ENCODE measurements around the gene NBPF9.
"Not testable (repeated sequence)": the region's sequence is repeated elsewhere in the genome, so short reads cannot be mapped to it uniquely, and the experiment has no call there.

Gene NBPF9

DNA sequence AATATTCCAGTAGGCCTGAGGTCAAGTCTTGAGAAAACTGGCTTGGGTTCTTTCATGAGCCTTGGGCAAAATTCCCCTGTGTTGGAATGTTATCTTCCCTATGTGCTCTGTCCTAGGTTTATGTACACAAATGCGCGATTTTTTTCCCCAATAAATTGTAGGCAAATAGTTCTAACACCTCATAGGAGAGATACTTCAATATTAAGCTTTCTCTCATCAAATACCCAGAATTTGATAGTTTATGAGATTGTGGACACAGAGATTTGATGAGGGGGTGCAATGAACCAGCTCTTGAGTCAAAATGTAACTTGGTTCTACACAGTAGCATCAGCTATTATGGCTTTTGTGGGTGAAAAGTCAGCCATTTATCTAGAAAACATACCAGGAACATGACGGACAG lies 38.7 kb downstream of the NBPF9 start:
- not testable (repeated sequence) for H3K9ac ChIP-seq (ENCODE audit: insufficient read length); H3K27ac ChIP-seq; DNase-seq (ENCODE audit: low read depth, low spot score); H3K9me3 ChIP-seq (ENCODE audit: low read depth, low read length); H3K36me3 ChIP-seq (ENCODE audit: insufficient read depth, low read length); H3K4me3 ChIP-seq

DNA sequence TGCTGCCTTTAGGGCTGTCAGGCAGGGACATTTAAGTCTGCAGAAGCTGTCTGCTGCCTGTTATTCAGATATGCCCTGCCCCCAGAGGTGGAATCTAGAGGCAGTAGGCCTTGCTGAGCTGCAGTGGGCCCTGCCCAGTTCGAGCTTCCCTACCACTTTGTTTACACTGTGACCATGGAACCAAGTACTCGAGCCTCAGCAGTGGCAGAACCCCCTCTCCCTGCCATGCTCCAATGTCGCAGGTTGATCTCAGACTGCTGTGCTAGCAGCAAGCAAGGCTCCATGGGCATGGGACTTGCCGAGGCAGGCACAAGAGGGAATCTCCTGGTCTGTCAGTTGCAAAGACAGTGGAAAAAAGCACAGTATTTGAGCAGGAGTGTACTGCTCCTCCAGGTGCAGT lies 60.3 kb downstream of the NBPF9 start:
- H3K9ac ChIP-seq (ENCODE audit: insufficient read length); H3K9me3 ChIP-seq (ENCODE audit: low read depth, low read length); DNase-seq (ENCODE audit: low read depth, low spot score); H3K36me3 ChIP-seq (ENCODE audit: insufficient read depth, low read length); H3K4me3 ChIP-seq; H3K27ac ChIP-seq: not testable (repeated sequence)

DNA sequence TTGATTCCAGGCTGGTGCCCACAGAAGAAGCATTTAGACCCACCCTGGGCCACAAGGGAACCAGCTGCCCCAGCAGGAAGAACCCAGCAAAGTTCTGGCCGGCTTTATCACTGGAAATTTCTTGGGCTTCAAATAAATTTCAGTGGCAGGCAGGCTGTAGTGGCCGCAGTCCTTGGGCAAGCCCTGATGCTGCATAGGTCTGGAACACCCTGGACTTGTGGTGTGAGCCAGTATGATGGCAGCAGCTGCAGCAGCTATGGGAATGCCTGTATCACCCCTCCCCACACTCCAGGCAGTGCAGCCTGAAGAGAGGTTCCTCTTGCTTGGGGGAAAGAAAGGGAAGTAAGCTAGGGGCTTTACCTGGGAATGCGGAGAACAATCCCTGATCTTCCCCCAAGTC lies 69.4 kb downstream of the NBPF9 start:
- not testable (repeated sequence) for H3K27ac ChIP-seq; H3K36me3 ChIP-seq (ENCODE audit: insufficient read depth, low read length); H3K4me3 ChIP-seq; DNase-seq (ENCODE audit: low read depth, low spot score); H3K9ac ChIP-seq (ENCODE audit: insufficient read length); H3K9me3 ChIP-seq (ENCODE audit: low read depth, low read length)

DNA sequence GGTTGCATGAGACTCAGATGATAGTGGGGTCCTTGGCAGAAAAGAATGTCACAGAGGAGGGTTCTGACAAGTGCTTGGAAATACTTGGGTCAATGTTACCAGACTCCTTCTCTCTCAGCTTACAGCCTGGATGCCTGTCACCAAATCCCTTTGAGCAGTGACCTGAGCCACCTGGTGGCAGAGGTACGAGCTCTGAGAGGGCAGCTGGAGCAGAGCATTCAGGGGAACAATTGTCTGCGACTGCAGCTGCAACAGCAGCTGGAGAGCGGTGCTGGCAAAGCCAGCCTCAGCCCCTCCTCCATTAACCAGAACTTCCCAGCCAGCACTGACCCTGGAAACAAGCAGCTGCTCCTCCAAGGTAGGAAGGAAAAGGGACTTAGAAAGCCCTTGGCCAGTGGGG lies 79.0 kb downstream of the NBPF9 start:
- not testable (repeated sequence) for DNase-seq (ENCODE audit: low read depth, low spot score); H3K27ac ChIP-seq; H3K9me3 ChIP-seq (ENCODE audit: low read depth, low read length); H3K9ac ChIP-seq (ENCODE audit: insufficient read length); H3K4me3 ChIP-seq; H3K36me3 ChIP-seq (ENCODE audit: insufficient read depth, low read length)

DNA sequence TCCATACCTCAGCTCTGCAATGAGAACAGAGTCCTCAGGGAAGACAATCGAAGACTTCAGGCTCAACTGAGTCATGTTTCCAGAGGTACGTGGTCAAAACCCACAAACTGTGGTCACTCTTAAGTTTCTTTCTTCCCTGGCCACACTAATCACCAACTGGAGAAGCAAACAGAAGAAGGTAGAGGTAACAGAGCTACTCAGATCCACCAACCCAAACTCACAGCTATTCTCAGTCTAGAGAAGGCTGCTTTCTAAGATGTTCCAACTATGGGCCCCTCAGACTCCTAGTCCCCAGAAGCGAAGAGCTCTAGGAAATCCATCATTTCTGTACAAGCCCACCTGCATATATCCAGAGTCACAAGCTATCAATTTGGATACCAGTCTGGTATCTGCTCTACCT lies 84.8 kb downstream of the NBPF9 start:
- H3K9ac ChIP-seq (ENCODE audit: insufficient read length); H3K36me3 ChIP-seq (ENCODE audit: insufficient read depth, low read length); H3K27ac ChIP-seq; H3K4me3 ChIP-seq; H3K9me3 ChIP-seq (ENCODE audit: low read depth, low read length); DNase-seq (ENCODE audit: low read depth, low spot score): not testable (repeated sequence)

DNA sequence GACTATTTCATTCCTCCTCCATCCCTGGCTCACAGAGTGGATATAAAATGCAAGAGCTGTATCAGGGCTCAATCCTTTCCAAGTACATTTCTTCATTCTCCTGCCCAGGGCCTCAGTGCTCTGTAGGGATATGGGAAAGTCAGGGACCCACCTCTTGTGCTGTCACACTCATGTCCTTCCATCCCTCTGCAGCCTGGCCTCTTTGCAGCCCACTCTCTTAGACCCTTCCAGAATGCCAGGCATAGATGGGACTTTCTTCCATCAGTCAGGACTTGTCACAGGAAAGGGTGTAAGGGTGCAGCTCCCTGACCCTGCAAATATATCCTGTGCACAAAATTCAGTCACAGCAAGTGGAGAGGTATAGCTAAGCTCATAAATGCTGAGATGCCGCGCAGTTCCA lies 86.7 kb downstream of the NBPF9 start:
- not testable (repeated sequence) for H3K9me3 ChIP-seq (ENCODE audit: low read depth, low read length); H3K4me3 ChIP-seq; H3K27ac ChIP-seq; H3K36me3 ChIP-seq (ENCODE audit: insufficient read depth, low read length); H3K9ac ChIP-seq (ENCODE audit: insufficient read length); DNase-seq (ENCODE audit: low read depth, low spot score)

DNA sequence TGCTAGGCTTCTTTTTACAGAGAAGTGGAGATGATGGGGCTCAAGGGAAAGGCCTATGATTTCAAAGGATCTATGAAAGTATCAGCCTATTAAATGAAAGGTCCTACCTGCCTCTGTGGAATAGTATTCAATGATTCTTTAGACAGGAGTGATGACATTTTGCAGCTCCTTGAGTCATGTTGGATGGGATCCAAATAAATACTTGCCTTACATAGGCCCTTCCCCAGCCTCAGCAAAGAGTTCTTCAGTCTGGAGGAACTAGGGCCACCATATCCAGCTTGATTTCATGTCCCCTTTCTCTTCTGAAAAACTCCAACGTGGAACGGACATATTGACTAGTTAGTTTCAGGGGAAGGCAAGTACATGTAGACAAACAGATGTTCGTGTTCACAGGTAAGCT lies 87.8 kb downstream of the NBPF9 start:
- H3K4me3 ChIP-seq; H3K27ac ChIP-seq; H3K36me3 ChIP-seq (ENCODE audit: insufficient read depth, low read length); H3K9me3 ChIP-seq (ENCODE audit: low read depth, low read length); H3K9ac ChIP-seq (ENCODE audit: insufficient read length); DNase-seq (ENCODE audit: low read depth, low spot score): not testable (repeated sequence)

DNA sequence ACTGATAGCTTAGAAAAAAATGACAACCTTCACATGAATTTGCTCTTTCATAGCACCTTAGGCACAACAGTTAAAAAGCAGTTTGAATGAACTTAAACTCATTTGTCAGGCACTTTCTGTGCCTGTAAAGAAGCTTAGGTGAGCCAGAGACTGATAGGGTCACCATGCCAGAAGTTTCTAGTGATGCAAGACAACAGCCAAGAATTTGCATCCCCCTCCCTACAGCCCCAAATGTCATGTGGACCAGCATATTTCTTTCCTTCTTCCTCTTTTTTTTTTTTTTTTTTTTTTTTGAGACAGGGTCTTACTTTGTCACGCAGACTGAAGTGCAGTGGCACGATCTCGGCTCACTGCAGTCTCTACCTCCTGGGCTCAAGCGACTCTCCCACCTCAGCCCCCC lies 89.8 kb downstream of the NBPF9 start:
- not testable (repeated sequence) for DNase-seq (ENCODE audit: low read depth, low spot score); H3K27ac ChIP-seq; H3K9me3 ChIP-seq (ENCODE audit: low read depth, low read length); H3K36me3 ChIP-seq (ENCODE audit: insufficient read depth, low read length); H3K4me3 ChIP-seq; H3K9ac ChIP-seq (ENCODE audit: insufficient read length)

DNA sequence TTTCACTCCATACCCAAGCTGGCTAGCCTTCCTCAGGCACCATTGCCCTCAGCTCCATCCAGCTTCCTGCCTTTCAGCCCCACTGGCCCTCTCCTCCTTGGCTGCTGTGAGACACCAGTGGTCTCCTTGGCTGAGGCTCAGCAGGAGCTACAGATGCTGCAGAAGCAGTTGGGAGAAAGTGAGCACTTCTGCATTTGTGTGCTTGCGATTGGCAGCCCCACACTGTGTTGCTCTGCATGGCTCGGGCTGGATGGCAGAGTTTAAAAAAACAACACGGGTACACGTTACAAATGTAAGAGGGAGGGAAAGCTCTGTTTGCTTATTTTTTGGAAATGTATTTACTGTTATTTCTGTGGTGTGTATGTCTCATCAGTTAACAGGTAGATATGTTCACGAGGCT lies 90.8 kb downstream of the NBPF9 start:
- not testable (repeated sequence) for H3K9ac ChIP-seq (ENCODE audit: insufficient read length); H3K36me3 ChIP-seq (ENCODE audit: insufficient read depth, low read length); H3K4me3 ChIP-seq; DNase-seq (ENCODE audit: low read depth, low spot score); H3K27ac ChIP-seq; H3K9me3 ChIP-seq (ENCODE audit: low read depth, low read length)

DNA sequence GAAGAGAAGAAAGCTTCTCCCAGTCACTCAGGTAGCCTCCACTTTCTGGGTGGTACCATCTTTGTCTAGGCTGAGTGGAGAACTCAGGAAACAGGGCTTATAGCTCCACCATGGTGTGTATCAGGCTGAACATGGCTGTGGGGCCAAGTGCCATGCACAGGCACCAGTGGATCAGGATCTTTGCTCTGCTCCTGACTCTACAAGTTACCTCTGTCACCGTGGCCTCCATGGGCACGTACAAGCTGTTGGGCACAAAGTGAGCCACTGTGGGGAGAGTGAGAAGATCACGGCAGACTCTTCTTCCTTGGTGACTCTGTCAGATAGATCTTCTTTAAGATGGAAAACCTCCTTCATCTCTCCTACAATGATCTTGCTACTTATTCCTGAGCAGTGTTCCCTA lies 93.6 kb downstream of the NBPF9 start:
- not testable (repeated sequence) for DNase-seq (ENCODE audit: low read depth, low spot score); H3K4me3 ChIP-seq; H3K9ac ChIP-seq (ENCODE audit: insufficient read length); H3K36me3 ChIP-seq (ENCODE audit: insufficient read depth, low read length); H3K27ac ChIP-seq; H3K9me3 ChIP-seq (ENCODE audit: low read depth, low read length)

DNA sequence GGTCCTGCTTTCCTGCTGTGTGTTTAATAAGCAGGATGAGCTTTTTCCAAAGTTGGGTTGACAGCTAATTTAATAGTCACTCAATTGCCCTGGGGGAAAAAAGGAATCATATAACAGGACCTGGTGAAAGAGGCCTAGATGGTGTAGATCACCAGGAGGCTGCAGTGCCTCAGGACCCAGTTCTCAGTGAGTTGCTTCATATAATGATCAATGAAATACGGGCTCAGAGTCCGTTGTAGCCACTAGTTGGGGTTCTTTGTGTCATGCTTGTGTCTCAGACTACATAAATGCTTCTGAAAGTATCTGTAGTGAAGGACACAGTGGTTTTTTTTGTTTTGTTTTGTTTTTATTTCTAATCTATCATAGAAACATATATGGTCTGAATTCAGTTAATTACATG lies 94.6 kb downstream of the NBPF9 start:
- not testable (repeated sequence) for H3K9ac ChIP-seq (ENCODE audit: insufficient read length); H3K4me3 ChIP-seq; H3K9me3 ChIP-seq (ENCODE audit: low read depth, low read length); H3K36me3 ChIP-seq (ENCODE audit: insufficient read depth, low read length); H3K27ac ChIP-seq; DNase-seq (ENCODE audit: low read depth, low spot score)

DNA sequence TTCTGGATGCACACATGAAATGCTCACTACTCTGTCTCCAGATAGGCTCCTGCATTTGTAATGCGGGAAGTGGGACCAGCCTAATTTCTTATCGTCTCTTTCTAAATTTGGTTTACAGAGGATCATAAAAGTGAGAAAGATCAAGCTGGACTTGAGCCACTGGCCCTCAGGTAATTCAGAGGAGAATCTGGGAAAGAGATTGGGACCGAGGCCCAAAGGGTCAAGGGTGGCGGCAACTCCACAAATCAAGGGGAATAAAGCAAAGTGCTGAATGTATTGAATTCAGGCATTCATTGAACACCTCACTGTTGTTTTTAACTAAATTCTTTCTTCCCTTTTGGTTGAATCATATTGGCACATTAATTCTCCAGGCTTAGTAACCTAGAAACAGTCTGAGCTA lies 95.0 kb downstream of the NBPF9 start:
- not testable (repeated sequence) for H3K27ac ChIP-seq; H3K36me3 ChIP-seq (ENCODE audit: insufficient read depth, low read length); H3K4me3 ChIP-seq; DNase-seq (ENCODE audit: low read depth, low spot score); H3K9ac ChIP-seq (ENCODE audit: insufficient read length); H3K9me3 ChIP-seq (ENCODE audit: low read depth, low read length)
